Measurements from ENCODE around the gene KLHL35.

KLHL35 gene

GRCh38 chr11:75429902-75430713, 2.9 kb downstream of the KLHL35 start:
- H3K27ac ChIP-seq: peak overlapping the region; percentile 82
- no peak for TF ChIP-seq CTCF (conservative IDR thresholded peaks at IDR 0.05)

GRCh38 chr11:75429641-75429901, 3.4 kb downstream of the KLHL35 start:
- no peak for TF ChIP-seq CTCF (conservative IDR thresholded peaks at IDR 0.05)

DNA sequence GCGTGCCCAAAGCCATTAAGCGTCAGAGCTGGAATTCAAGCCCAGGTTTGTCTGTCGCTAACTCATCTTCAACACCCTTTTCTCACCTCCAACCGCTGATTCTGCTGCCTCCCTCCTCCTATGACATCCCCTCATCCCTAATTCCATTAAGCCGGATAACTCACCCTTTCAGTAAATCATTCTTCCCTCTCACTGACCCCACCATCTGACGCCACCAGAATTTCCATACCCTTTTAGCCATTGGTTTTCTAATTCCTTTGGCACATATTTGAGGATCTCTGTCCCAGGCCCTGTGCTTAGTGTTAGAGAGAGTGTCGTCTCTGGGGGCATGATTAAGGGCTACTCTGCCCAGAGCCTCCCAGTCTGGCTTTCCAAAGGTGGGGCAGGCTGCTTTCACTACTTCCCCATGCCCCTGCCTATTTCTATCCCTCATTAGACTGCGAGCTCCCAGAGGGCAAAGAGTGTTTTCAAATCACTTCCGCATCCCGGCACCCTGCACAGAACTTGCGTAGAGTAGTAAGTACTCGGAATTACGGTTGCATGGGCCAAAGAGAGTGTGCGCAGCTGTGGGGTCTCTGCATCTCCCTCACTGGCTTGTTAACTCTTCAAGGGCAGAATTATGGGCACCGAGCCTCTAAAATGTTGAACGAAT, 3.9 kb downstream of the KLHL35 start:
- H3K27ac ChIP-seq: no peak overlapping the region; the same call in 1 of the 2 replicates
- no peak for TF ChIP-seq CTCF (conservative IDR thresholded peaks at IDR 0.05)

More at GRCh38 chr11:75429641-75429901, 3.4 kb downstream of the KLHL35 start:
- peak overlapping the region; percentile 82 for H3K27ac ChIP-seq

DNA sequence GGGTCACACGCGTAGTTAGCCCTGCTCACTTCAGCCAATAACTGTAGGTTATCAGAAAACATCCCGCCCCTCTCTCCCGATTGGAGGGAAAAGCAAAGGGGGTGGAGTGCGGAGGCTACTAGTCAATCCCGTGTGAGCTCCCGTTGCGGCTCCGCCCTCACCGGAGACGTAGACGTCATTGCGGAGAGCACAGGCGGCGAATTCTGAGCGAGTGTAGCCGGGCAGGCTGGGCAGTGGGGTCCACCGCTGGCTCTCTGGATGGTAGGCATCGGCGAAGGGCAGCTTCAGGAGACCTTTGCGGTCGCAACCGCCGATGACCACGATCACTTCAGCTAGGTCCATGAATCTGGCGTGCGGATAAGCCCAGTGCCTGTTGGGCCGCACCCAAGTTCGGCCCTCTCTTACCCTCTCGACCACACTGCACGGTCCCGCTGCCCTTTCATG, 4.7 kb downstream of the KLHL35 start:
- no peak overlapping the region for H3K27ac ChIP-seq
- no peak for TF ChIP-seq CTCF (conservative IDR thresholded peaks at IDR 0.05)

DNA sequence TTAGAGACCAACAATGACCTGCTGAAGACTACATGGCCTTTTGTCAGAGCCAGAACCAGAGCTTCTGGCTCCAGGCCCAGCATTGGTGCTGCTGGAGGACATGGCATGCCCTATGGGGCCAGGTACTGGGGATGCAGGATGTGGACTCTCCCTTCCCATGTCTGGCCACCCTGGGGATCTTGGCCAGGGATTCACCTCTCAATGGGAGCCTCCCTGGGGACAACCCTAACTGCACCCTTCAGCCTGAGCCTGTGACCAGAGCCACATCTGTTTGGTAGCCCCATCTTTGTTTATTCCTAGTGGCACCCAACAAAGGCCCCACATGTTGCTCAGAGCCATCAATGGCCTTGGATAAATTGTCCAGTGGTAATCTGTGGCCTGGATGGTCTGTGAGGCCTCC, 5.8 kb downstream of the KLHL35 start:
- no peak overlapping the region for H3K27ac ChIP-seq
- no peak for TF ChIP-seq CTCF (conservative IDR thresholded peaks at IDR 0.05)

GRCh38 chr11:75426720-75427086, 6.3 kb downstream of the KLHL35 start:
- no peak overlapping the region for H3K27ac ChIP-seq
- TF ChIP-seq CTCF (conservative IDR thresholded peaks at IDR 0.05): no peak

DNA sequence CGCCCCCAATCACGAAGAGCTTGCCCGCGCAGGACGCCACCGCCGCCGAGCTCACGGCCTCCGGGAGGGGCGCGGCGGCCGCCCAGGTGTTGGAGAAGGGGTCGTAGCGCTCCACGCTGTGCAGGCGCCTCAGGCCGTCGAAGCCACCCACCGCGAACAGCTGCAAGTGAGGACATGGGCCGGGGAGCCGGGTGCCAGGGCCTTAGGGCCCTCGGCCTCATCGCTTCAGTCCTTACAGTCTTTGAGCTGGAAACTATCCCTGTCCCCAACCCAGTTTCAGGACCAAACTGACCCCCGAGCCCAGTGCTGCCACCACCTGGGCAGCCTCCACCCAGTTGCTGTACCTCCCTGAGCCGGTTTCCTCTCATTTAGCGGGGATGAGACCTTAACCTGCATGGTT, 7.6 kb downstream of the KLHL35 start:
- no peak overlapping the region for H3K27ac ChIP-seq
- TF ChIP-seq CTCF (conservative IDR thresholded peaks at IDR 0.05): peak; percentile 41
